Caco-2 (cell line): ENCODE data around the gene NRXN2. TPM values are rescaled to one million over a fixed set of nuclear protein-coding genes. Genes with fewer than 3 reads are reported as not detected.

Experiments used
- BruUV-seq: library from RNA; stranded (reverse); fragments of 400-500 nt; replicated peaks from 2 replicates; lab custom pipeline; 2021; lab: Mats Ljungman, UMichigan
- CTCF ChIA-PET: fragments of 300-600 bp; sonication (Branson Sonifier 250); formaldehyde crosslinking; loops from one replicate; lab custom pipeline; 2022; ENCODE audit warnings: antibody characterized with exemption; lab: Charles Lee
- POLR2A ChIA-PET: fragments of 300-600 bp; sonication (Branson Sonifier 250); formaldehyde crosslinking; loops from one replicate; lab custom pipeline; 2022; ENCODE audit warnings: antibody characterized with exemption; lab: Charles Lee
- DNase-seq, 2 experiments: peaks; one replicate each; pipeline versions ENCODE4 v3.0.0 to v3.0.0-alpha.2; 2020 to 2022
- H3K27me3 ChIP-seq: replicated peaks from 2 replicates; pipeline ENCODE4 v1.6.0; 2011; ENCODE audit warnings: low read length; ENCODE audit not compliant: control insufficient read depth, insufficient read depth
- H3K36me3 ChIP-seq: 2 replicates; pipeline ENCODE4 v1.5.1; 2011; ENCODE audit warnings: low read length; ENCODE audit not compliant: control insufficient read depth, insufficient read depth
- H3K4me1 ChIP-seq: fragments of 250-450 bp; sonication (Bioruptor Pico); 2 replicates; pipeline ENCODE4 v1.5.1; 2020; ENCODE audit warnings: mild to moderate bottlenecking
- H3K4me3 ChIP-seq: 2 replicates; pipeline ENCODE4 v1.5.1; 2011; ENCODE audit warnings: low read depth, mild to moderate bottlenecking, control low read depth, low read length
- H3K9me3 ChIP-seq: fragments of 250-450 bp; sonication (Bioruptor Pico); 2 replicates; pipeline ENCODE4 v1.5.1; 2020; ENCODE audit warnings: mild to moderate bottlenecking, moderate library complexity
- H3K27ac Mint-ChIP-seq: one replicate; pipeline ENCODE4 v1.8.0; 2022; ENCODE audit warnings: mixed read lengths; ENCODE audit not compliant: unreplicated experiment
- H3K27me3 Mint-ChIP-seq: one replicate; pipeline ENCODE4 v1.8.0; 2022; ENCODE audit warnings: mixed read lengths; ENCODE audit not compliant: insufficient read depth, unreplicated experiment
- H3K36me3 Mint-ChIP-seq: one replicate; pipeline ENCODE4 v1.8.0; 2022; ENCODE audit warnings: mild to moderate bottlenecking, mixed read lengths; ENCODE audit not compliant: insufficient read depth, unreplicated experiment
- H3K4me1 Mint-ChIP-seq: one replicate; pipeline ENCODE4 v1.8.0; 2022; ENCODE audit warnings: low read depth, mixed read lengths; ENCODE audit not compliant: unreplicated experiment
- H3K4me3 Mint-ChIP-seq: one replicate; pipeline ENCODE4 v1.8.0; 2022; ENCODE audit warnings: mild to moderate bottlenecking, moderate library complexity, mixed read lengths; ENCODE audit not compliant: unreplicated experiment
- H3K9me3 Mint-ChIP-seq: one replicate; pipeline ENCODE4 v1.8.0; 2022; ENCODE audit warnings: mixed read lengths; ENCODE audit not compliant: unreplicated experiment
- intact Hi-C: fragments of 100-400 bp; cut with micrococcal nuclease; formaldehyde crosslinking; loops from one replicate; pipeline ENCODE4 v1.10.0; 2022; ENCODE audit not compliant: unreplicated experiment
- total RNA-seq: library from RNA; stranded (reverse); gene quantifications from 2 replicates; pipeline ENCODE4 v1.2.3, GENCODE V29; 2022
- TF ChIP-seq, protein P1 (sequence below), 2 experiments: fragments of 200-600 bp in 1 of 2; IDR thresholded peaks; 1 replicate in 1 of 2; 2 replicates in 1 of 2; pipeline versions ENCODE4 v1.5.1 to v1.8.0; 2011 to 2022; ENCODE audit warnings: antibody characterized with exemption in 1 of 2, control low read depth in 1 of 2, inconsistent platforms in 1 of 2, low read depth in 1 of 2, low read length in 1 of 2, mild to moderate bottlenecking in 1 of 2, moderate library complexity in 1 of 2; ENCODE audit not compliant: insufficient read depth in 1 of 2, severe bottlenecking in 1 of 2, unreplicated experiment in 1 of 2

Gene NRXN2
- total RNA-seq, 1 experiment from 2014 or later = 7.6 TPM

DNA sequence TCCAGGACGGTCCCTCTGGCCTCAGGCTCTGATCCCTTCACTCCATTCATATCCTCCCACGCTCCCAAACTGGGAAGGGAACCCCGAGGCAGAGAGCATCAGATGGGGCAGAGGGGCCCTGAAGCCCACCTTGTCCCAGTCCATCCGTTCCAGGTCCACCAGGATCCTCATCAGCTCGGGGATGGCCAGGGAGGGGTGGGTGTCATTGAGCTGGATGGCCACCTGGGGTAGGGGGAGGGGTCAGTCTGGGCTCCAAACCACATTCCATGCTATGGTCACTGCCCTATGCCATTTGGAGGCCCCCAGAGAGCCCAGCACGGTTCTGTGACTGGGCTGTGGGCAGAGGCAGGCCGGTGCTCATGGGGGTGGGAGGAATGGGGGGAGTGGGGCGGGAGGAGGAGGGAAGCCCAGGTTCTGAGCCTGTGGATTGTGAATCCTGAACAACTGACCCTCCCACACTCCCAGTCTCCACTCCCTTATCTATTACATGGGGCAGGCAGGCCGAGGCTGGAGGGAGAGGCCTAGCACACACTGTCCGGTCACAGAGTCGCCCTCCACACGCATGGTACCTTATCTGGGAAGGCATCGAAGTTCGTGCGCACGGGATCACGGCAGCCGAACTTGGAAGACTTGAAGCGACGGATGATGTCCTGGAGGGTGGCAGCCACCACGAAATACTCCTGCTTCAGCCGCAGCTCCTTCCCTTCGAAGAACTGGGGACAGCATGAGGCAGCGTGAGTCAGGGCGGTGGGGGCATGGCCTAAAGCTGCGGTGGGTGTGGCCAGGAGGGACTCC, 31.3 kb upstream of the NRXN2 start:
- Mint-ChIP-seq H3K4me1 (no peaks in the 10 kb centered on the region), H3K36me3 (peaks cover 12% of the 10 kb centered on the region), H3K27me3 (no peaks in the 10 kb centered on the region), H3K4me3 (no peak overlapping the region), H3K9me3 (no peaks in the 10 kb centered on the region), H3K27ac (no peak overlapping the region)
- TF ChIP-seq, protein P1, sequence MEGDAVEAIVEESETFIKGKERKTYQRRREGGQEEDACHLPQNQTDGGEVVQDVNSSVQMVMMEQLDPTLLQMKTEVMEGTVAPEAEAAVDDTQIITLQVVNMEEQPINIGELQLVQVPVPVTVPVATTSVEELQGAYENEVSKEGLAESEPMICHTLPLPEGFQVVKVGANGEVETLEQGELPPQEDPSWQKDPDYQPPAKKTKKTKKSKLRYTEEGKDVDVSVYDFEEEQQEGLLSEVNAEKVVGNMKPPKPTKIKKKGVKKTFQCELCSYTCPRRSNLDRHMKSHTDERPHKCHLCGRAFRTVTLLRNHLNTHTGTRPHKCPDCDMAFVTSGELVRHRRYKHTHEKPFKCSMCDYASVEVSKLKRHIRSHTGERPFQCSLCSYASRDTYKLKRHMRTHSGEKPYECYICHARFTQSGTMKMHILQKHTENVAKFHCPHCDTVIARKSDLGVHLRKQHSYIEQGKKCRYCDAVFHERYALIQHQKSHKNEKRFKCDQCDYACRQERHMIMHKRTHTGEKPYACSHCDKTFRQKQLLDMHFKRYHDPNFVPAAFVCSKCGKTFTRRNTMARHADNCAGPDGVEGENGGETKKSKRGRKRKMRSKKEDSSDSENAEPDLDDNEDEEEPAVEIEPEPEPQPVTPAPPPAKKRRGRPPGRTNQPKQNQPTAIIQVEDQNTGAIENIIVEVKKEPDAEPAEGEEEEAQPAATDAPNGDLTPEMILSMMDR (IDR thresholded peaks at IDR 0.05; ENCODE audit: insufficient read depth in 1 of 2, low read depth in 1 of 2, low read length in 1 of 2, severe bottlenecking in 1 of 2, unreplicated experiment in 1 of 2) = no peak
- no peaks in the 10 kb centered on the region for H3K9me3 ChIP-seq
- no peaks in the 10 kb centered on the region for H3K27me3 ChIP-seq
- BruUV-seq = no TSS peak
- DNase-seq = peak in 1 of 2 experiments; percentile 30
- ChIA-PET POLR2A (no interaction called here), CTCF (interaction anchor here (0.6 kb wide), 1 partner anchor 88 kb away, joined by 3 read pairs; no protein-coding TSS in a partner anchor)
- H3K4me1 ChIP-seq = no peaks in the 10 kb centered on the region
- intact Hi-C loops = no loop called here
- H3K4me3 ChIP-seq = no peak overlapping the region
- H3K36me3 ChIP-seq = no peaks in the 10 kb centered on the region

DNA sequence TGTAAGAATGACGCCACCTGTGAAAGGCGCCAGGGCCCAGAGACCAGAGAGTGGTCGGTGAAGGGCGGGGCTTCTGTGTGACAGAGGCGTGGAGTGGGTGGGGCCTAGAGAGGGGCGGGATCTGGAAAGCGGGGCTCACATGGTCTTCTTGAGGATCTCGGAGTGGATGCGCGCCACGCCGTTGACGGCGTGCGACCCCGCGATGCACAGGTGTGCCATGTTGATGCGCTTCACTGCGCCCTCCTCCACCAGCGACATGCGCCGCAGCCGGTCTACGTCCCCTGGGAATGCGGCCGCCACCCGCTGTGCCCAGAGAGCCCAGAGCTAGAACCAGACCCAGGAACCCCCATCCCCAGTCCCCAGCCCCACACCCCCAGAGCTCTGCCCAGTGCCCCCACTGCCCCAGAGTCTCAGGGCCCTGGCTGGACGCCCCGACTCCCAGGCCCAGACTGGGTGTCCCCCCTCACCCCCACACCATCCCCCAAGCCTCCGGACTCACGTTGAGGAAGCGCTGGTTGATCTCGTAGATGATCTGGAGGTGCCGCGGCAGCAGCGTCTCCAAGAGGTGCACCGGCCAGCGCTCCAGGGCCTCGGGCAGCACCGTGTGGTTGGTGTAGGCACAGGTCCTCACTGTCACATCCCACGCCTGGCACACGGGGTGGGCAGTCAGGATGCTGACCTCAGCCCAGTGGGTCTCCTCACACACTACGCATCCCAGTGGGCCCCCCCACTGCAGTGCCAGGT, 30.6 kb upstream of the NRXN2 start:
- no peak overlapping the region for H3K27ac Mint-ChIP-seq
- Histone ChIP-seq H3K4me1 (no peaks in the 10 kb centered on the region), H3K9me3 (no peaks in the 10 kb centered on the region), H3K4me3 (no peak overlapping the region), H3K27me3 (no peaks in the 10 kb centered on the region), H3K36me3 (no peaks in the 10 kb centered on the region)
- POLR2A ChIA-PET = no interaction called here
- CTCF ChIA-PET = no interaction called here
- intact Hi-C loops = no loop called here
- BruUV-seq = no TSS peak
- H3K4me1 Mint-ChIP-seq = no peaks in the 10 kb centered on the region
- no peak overlapping the region for H3K4me3 Mint-ChIP-seq
- TF ChIP-seq, protein P1 (IDR thresholded peaks at IDR 0.05; ENCODE audit: insufficient read depth in 1 of 2, low read depth in 1 of 2, low read length in 1 of 2, severe bottlenecking in 1 of 2, unreplicated experiment in 1 of 2) = no peak
- peak in 1 of 2 experiments; percentile 41 for DNase-seq
- H3K27me3 Mint-ChIP-seq = no peaks in the 10 kb centered on the region
- peaks cover 4% of the 10 kb centered on the region for H3K36me3 Mint-ChIP-seq
- no peaks in the 10 kb centered on the region for H3K9me3 Mint-ChIP-seq

DNA sequence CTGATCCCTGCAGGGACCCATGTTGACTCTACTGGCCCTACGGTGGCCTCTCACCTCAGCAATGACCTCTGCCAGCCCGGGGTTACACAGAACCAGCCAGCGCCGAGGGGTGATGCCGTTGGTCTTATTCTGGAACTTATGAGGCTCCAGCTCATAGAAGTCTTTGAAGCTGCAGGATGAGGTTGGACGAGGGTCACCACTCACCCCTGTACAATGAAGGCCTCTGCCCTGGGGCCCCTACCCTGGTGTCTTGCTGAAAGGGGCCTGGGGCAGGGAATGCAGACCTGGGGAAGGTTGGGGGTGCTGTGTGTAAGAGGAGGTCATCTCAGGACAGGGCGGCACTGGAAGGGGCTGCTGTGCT, 30.0 kb upstream of the NRXN2 start:
- H3K4me1 Mint-ChIP-seq = no peaks in the 10 kb centered on the region
- DNase-seq = no peak
- H3K4me1 ChIP-seq = no peaks in the 10 kb centered on the region
- H3K36me3 Mint-ChIP-seq = peaks cover 2% of the 10 kb centered on the region
- H3K9me3 ChIP-seq = no peaks in the 10 kb centered on the region
- H3K27me3 ChIP-seq = no peaks in the 10 kb centered on the region
- no peaks in the 10 kb centered on the region for H3K9me3 Mint-ChIP-seq
- no peak overlapping the region for H3K4me3 ChIP-seq
- ChIA-PET CTCF (no interaction called here), POLR2A (no interaction called here)
- H3K27ac Mint-ChIP-seq = peak overlapping the region; percentile 35
- no TSS peak for BruUV-seq
- TF ChIP-seq, protein P1 (IDR thresholded peaks at IDR 0.05; ENCODE audit: insufficient read depth in 1 of 2, low read depth in 1 of 2, low read length in 1 of 2, severe bottlenecking in 1 of 2, unreplicated experiment in 1 of 2) = no peak
- H3K27me3 Mint-ChIP-seq = no peaks in the 10 kb centered on the region
- no peaks in the 10 kb centered on the region for H3K36me3 ChIP-seq
- no peak overlapping the region for H3K4me3 Mint-ChIP-seq
- intact Hi-C loops = no loop called here
